Tibial nerve (tissue), 4 donors: ENCODE results near the gene DRICH1.

ENCODE experiments used
- EP300 ChIP-seq, 2 donors: sonication (generic); formaldehyde crosslinking; IDR thresholded peaks; one replicate each; pipeline ENCODE4 v1.6.1; 2017; ENCODE audit warnings: antibody characterized with exemption in 2 of 2, mild to moderate bottlenecking in 1 of 2
- TF ChIP-seq, protein P1 (sequence below), 5 experiments: fragments of 200-600 bp in 3 of 5; fragments of 450-650 bp in 2 of 5; sonication (generic) in 3 of 5; IDR thresholded peaks; one replicate each; pipeline ENCODE4 v1.5.1; 2016 to 2019; ENCODE audit warnings: antibody characterized with exemption in 5 of 5, mild to moderate bottlenecking in 3 of 5, moderate library complexity in 2 of 5

DNA sequence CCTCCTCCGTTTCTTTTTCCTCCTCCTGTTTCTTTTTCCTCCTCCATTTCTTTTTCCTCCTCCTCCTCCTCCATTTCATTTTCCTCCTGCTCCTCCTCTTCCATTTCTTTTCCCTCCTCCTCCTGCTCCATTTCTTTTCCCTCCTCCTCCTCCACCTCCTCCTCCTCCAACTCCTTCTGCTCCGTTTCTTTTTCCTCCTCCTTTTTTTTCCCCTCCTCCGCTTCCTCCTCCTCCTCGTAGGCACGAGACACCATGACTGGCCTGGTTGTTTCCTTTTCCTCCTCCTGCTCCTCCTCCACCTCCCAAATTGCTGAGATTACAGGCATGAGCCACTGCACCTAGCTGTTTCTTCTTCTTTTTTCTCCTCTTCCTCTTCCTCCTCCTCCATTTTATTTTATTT, 25.6 kb upstream of the DRICH1 start:
- TF ChIP-seq, protein P1, sequence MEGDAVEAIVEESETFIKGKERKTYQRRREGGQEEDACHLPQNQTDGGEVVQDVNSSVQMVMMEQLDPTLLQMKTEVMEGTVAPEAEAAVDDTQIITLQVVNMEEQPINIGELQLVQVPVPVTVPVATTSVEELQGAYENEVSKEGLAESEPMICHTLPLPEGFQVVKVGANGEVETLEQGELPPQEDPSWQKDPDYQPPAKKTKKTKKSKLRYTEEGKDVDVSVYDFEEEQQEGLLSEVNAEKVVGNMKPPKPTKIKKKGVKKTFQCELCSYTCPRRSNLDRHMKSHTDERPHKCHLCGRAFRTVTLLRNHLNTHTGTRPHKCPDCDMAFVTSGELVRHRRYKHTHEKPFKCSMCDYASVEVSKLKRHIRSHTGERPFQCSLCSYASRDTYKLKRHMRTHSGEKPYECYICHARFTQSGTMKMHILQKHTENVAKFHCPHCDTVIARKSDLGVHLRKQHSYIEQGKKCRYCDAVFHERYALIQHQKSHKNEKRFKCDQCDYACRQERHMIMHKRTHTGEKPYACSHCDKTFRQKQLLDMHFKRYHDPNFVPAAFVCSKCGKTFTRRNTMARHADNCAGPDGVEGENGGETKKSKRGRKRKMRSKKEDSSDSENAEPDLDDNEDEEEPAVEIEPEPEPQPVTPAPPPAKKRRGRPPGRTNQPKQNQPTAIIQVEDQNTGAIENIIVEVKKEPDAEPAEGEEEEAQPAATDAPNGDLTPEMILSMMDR (IDR thresholded peaks at IDR 0.05) = no peak
- TF ChIP-seq EP300 (IDR thresholded peaks at IDR 0.05) = no peak
